Right lobe of liver (tissue), 6 donors: ENCODE data around the gene TPM4. TPM values are rescaled to one million over a fixed set of nuclear protein-coding genes. Genes with fewer than 3 reads are reported as not detected.

Experiments used
- ATAC-seq, 4 donors: fragments of 200-7000 bp; cut with Tn5 transposase; one replicate each; pipeline ENCODE4 v1.9.1; 2020; ENCODE audit warnings: mild to moderate bottlenecking in 4 of 4, moderate library complexity in 4 of 4
- DNase-seq, 3 donors: peaks; one replicate each; pipeline ENCODE4 v3.0.0-alpha.2; 2020
- H3K27ac ChIP-seq, 3 donors: fragments of 200-600 bp; one replicate each; pipeline ENCODE4 v1.8.0; 2022
- H3K27me3 ChIP-seq, 2 donors: fragments of 200-600 bp; one replicate each; pipeline ENCODE4 v1.8.0; 2022
- H3K36me3 ChIP-seq, 4 donors: fragments of 200-600 bp; sonication (generic) in 1 of 4; one replicate each; pipeline versions ENCODE4 v1.5.1 to v1.8.0; 2017 to 2022; ENCODE audit warnings: control low read depth in 1 of 4
- H3K4me1 ChIP-seq, 4 donors: fragments of 200-600 bp; sonication (generic) in 1 of 4; one replicate each; pipeline versions ENCODE4 v1.5.1 to v1.8.0; 2017 to 2022; ENCODE audit warnings: control low read depth in 1 of 4
- H3K4me3 ChIP-seq, 3 donors: fragments of 200-600 bp; one replicate each; pipeline ENCODE4 v1.8.0; 2022
- H3K9me3 ChIP-seq, 4 donors: fragments of 200-600 bp; sonication (generic) in 1 of 4; one replicate each; pipeline versions ENCODE4 v1.5.1 to v1.8.0; 2017 to 2022; ENCODE audit warnings: control low read depth in 1 of 4
- CTCF ChIP-seq, 4 donors: fragments of 200-600 bp in 3 of 4; fragments of 450-650 bp in 1 of 4; IDR thresholded peaks; one replicate each; pipeline versions ENCODE4 v1.5.1 to v1.8.0; 2016 to 2022; ENCODE audit warnings: antibody characterized with exemption in 4 of 4, mild to moderate bottlenecking in 2 of 4
- POLR2A ChIP-seq: fragments of 450-650 bp; IDR thresholded peaks from one replicate; pipeline ENCODE4 v1.6.1; 2017; ENCODE audit warnings: antibody characterized with exemption, mild to moderate bottlenecking
- WGBS: methylation state at CpG from one replicate; pipeline ENCODE4 v1.1.6; 2018; ENCODE audit warnings: low coverage, low lambda C conversion rate; ENCODE audit not compliant: insufficient coverage; ENCODE audit errors: missing lambda C conversion rate; 5-methylcytosine and 5-hydroxymethylcytosine counted together
- intact Hi-C, 2 donors: fragments of 100-400 bp; cut with DNase I; formaldehyde crosslinking; loops; one replicate each; pipeline versions ENCODE4 v1.11.2 to v1.14.1; 2022
- total RNA-seq, 6 experiments: library from RNA; depleted of rRNA in 2 of 6; stranded (reverse); fragments of >200 nt in 2 of 6; fragmentation: NEBNext Ultra II Directional in 3 of 6; extraction: Animal tissue kit (Norgen Biotek cat#: 25700) in 3 of 6; gene quantifications; one replicate each; pipeline versions ENCODE4 v1.1.0 to v1.2.4, GENCODE V29; 2016 to 2023
- donor health status: DM: no; HTN: yes; CAD: no.
- donor health status: DM: no; HTN: no; CAD: no.
- donor health status: DM: no; HTN: no; CAD: no.
- donor health status: DM: no; HTN: yes; CAD: no.
- donor health status: DM: no; HTN: yes; CAD: no.

The TPM4 gene
- total RNA-seq, 6 experiments from 2014 or later = 13.7 to 90.2 (median 45.6) TPM

GRCh38 chr19:16121141-16121540 lies 44.8 kb downstream of the TPM4 start:
- Histone ChIP-seq H3K36me3 (peaks cover 14 to 53% (median 31%) of the 10 kb centered on the region in 4 donors), H3K27me3 (no peaks in the 10 kb centered on the region), H3K27ac (no peak overlapping the region), H3K4me3 (no peak overlapping the region), H3K9me3 (no peaks in the 10 kb centered on the region), H3K4me1 (peaks cover 0 to 19% (median 9%) of the 10 kb centered on the region in 4 donors)
- ATAC-seq = no peak
- intact Hi-C loops = no loop called here
- TF ChIP-seq CTCF (IDR thresholded peaks at IDR 0.05) (no peak), POLR2A (no peak)
- no peak for DNase-seq
- 80% methylated on average over 1 of the region's 5 CpGs for WGBS

- Histone ChIP-seq H3K27ac (no peak overlapping the region), H3K4me1 (peaks cover 0 to 15% (median 9%) of the 10 kb centered on the region in 4 donors), H3K4me3 (no peak overlapping the region), H3K36me3 (peaks cover 14 to 61% (median 35%) of the 10 kb centered on the region in 4 donors), H3K9me3 (no peaks in the 10 kb centered on the region), H3K27me3 (no peaks in the 10 kb centered on the region)
- TF ChIP-seq POLR2A (no peak), CTCF (IDR thresholded peaks at IDR 0.05) (no peak)
- ATAC-seq (no peak), DNase-seq (no peak)
- 92% methylated on average over 3 of the region's 11 CpGs for WGBS
- intact Hi-C loops = no loop called here
These were observed 45.7 kb downstream of the TPM4 start for GRCh38 chr19:16121967-16122366.

GRCh38 chr19:16124953-16125352 lies 48.7 kb downstream of the TPM4 start:
- no peak for TF ChIP-seq CTCF (IDR thresholded peaks at IDR 0.05)
- no peaks in the 10 kb centered on the region for H3K9me3 ChIP-seq
- 100% methylated on average over 1 of the region's 14 CpGs for WGBS
- no peak for ATAC-seq
- peaks cover 6 to 77% (median 49%) of the 10 kb centered on the region in 4 donors for H3K36me3 ChIP-seq
- H3K4me1 ChIP-seq = peaks cover 0 to 5% (median 2%) of the 10 kb centered on the region in 4 donors
- intact Hi-C loops = no loop called here
- H3K4me3 ChIP-seq = no peak overlapping the region
- DNase-seq = no peak
- H3K27ac ChIP-seq = no peak overlapping the region
- no peaks in the 10 kb centered on the region for H3K27me3 ChIP-seq

GRCh38 chr19:16125737-16126495 lies 49.6 kb downstream of the TPM4 start:
- no peak overlapping the region for H3K27ac ChIP-seq
- TF ChIP-seq CTCF (IDR thresholded peaks at IDR 0.05) = no peak
- TF ChIP-seq POLR2A = no peak
- H3K27me3 ChIP-seq = no peaks in the 10 kb centered on the region
- intact Hi-C loops = no loop called here
- H3K36me3 ChIP-seq = peaks cover 6 to 81% (median 49%) of the 10 kb centered on the region in 4 donors
- no peak overlapping the region for H3K4me3 ChIP-seq
- no peaks in the 10 kb centered on the region for H3K4me1 ChIP-seq
- no peak for DNase-seq
- no peak for ATAC-seq
- WGBS = 55% methylated on average over 4 of the region's 10 CpGs
- H3K9me3 ChIP-seq = no peaks in the 10 kb centered on the region
